SK-N-SH (cell line): Measurements from ENCODE around the gene MALT1. TPM values are rescaled to one million over a fixed set of nuclear protein-coding genes. Genes with fewer than 3 reads are reported as not detected.

Experiments used
- CTCF ChIA-PET: fragments of 300-600, 350-600 bp; formaldehyde crosslinking; extraction: SDS; loops from one replicate; lab custom pipeline; 2021; lab: Yijun Ruan, JAX
- POLR2A ChIA-PET: fragments of 350-600 bp; sonication (Branson Sonifier 250); formaldehyde crosslinking; extraction: SDS; loops from one replicate; lab custom pipeline; 2020; ENCODE audit warnings: antibody characterized with exemption, inconsistent platforms; lab: Yijun Ruan, JAX
- DNase-seq: peaks from one replicate; pipeline ENCODE4 v3.0.0; 2012
- H2AFZ ChIP-seq: fragments of 200-600 bp; sonication (generic); 2 replicates; pipeline ENCODE4 v1.8.1; 2016; ENCODE audit warnings: antibody characterized with exemption, mild to moderate bottlenecking, low read depth
- H3F3A ChIP-seq: fragments of 200-600 bp; sonication (generic); replicated peaks from 2 replicates; pipeline ENCODE3; 2016; ENCODE audit warnings: antibody characterized with exemption, mild to moderate bottlenecking; ENCODE audit not compliant: insufficient read depth
- H3K27ac ChIP-seq, 2 experiments: fragments of 200-500 bp in 1 of 2; fragments of 200-600 bp in 1 of 2; sonication (Bioruptor generic) in 1 of 2; sonication (generic), shearing (Covaris generic) in 1 of 2; 2 replicates each; pipeline versions ENCODE4 v1.5.1 to v1.6.1; 2014 to 2016; ENCODE audit warnings: low read depth in 2 of 2, inconsistent platforms in 1 of 2, low read length in 1 of 2, mild to moderate bottlenecking in 1 of 2, mixed read lengths in 1 of 2
- H3K27me3 ChIP-seq: fragments of 200-600 bp; sonication (generic), shearing (Covaris generic); 2 replicates; pipeline ENCODE4 v1.6.1; 2016; ENCODE audit warnings: mixed run types; ENCODE audit not compliant: insufficient read depth
- H3K36me3 ChIP-seq, 2 experiments: fragments of 200-500 bp in 1 of 2; fragments of 200-600 bp in 1 of 2; sonication (Bioruptor generic) in 1 of 2; sonication (generic) in 1 of 2; replicated peaks in 1 of 2; 2 replicates each; pipeline versions ENCODE3 to v1.5.1; 2014 to 2016; ENCODE audit warnings: low read length in 1 of 2, mild to moderate bottlenecking in 1 of 2; ENCODE audit not compliant: insufficient read depth in 2 of 2, control insufficient read depth in 1 of 2
- H3K4me1 ChIP-seq, 2 experiments: fragments of 200-500 bp in 1 of 2; fragments of 200-600 bp in 1 of 2; sonication (Bioruptor generic) in 1 of 2; sonication (generic), shearing (Covaris generic) in 1 of 2; 2 replicates each; pipeline versions ENCODE4 v1.5.1 to v1.6.1; 2014 to 2016; ENCODE audit warnings: low read depth in 1 of 2, low read length in 1 of 2, mixed run types in 1 of 2; ENCODE audit not compliant: insufficient read depth in 2 of 2, control insufficient read depth in 1 of 2
- H3K4me2 ChIP-seq: fragments of 200-600 bp; sonication (generic), shearing (Covaris generic); 2 replicates; pipeline ENCODE4 v1.6.1; 2017; ENCODE audit warnings: mixed run types
- H3K4me3 ChIP-seq, 2 experiments: fragments of 200-500 bp in 1 of 2; fragments of 200-600 bp in 1 of 2; sonication (Bioruptor generic) in 1 of 2; sonication (generic), shearing (Covaris generic) in 1 of 2; 2 replicates each; pipeline versions ENCODE4 v1.5.1 to v1.8.1; 2014 to 2016; ENCODE audit warnings: low read depth in 2 of 2, inconsistent platforms in 1 of 2, low read length in 1 of 2, mild to moderate bottlenecking in 1 of 2, mixed read lengths in 1 of 2, moderate library complexity in 1 of 2
- H3K79me2 ChIP-seq: fragments of 200-600 bp; sonication (generic); 2 replicates; pipeline ENCODE4 v1.8.1; 2017; ENCODE audit warnings: mild to moderate bottlenecking; ENCODE audit not compliant: insufficient read depth
- H3K9ac ChIP-seq: fragments of 200-600 bp; sonication (generic); 2 replicates; pipeline ENCODE4 v1.6.1; 2017; ENCODE audit warnings: mixed run types
- H3K9me2 ChIP-seq: fragments of 200-600 bp; sonication (generic); 2 replicates; pipeline ENCODE4 v1.6.1; 2017; ENCODE audit warnings: mixed run types
- H3K9me3 ChIP-seq: fragments of 200-600 bp; sonication (generic); 2 replicates; pipeline ENCODE4 v1.6.1; 2017; ENCODE audit warnings: mixed run types, mild to moderate bottlenecking, moderate library complexity
- H4K20me1 ChIP-seq: fragments of 200-600 bp; sonication (generic); 2 replicates; pipeline ENCODE4 v1.6.1; 2017; ENCODE audit warnings: mild to moderate bottlenecking, mixed run types; ENCODE audit not compliant: insufficient read depth
- FOSL2 ChIP-seq: IDR thresholded peaks from 2 replicates; pipeline ENCODE4 v1.4.0; 2012; ENCODE audit warnings: low read depth, mild to moderate bottlenecking, moderate library complexity, borderline replicate concordance
- FOXJ3 ChIP-seq: sonication (generic); formaldehyde crosslinking; IDR thresholded peaks from 2 replicates; pipeline ENCODE4 v1.5.1; 2020; ENCODE audit warnings: mild to moderate bottlenecking, missing genetic modification reagents
- MEF2A ChIP-seq: IDR thresholded peaks from 2 replicates; pipeline ENCODE4 v1.4.0; 2012; ENCODE audit warnings: low read depth, borderline replicate concordance
- NFIC ChIP-seq: IDR thresholded peaks from 2 replicates; pipeline ENCODE4 v1.4.0; 2012; ENCODE audit warnings: borderline replicate concordance
- NRF1 ChIP-seq: IDR thresholded peaks from 2 replicates; pipeline ENCODE4 v1.6.1; 2012; ENCODE audit warnings: low read depth, mild to moderate bottlenecking, low read length
- RXRA ChIP-seq: IDR thresholded peaks from 2 replicates; pipeline ENCODE4 v1.4.0; 2012; ENCODE audit warnings: low read depth, mild to moderate bottlenecking, borderline replicate concordance
- TCF12 ChIP-seq: IDR thresholded peaks from 2 replicates; pipeline ENCODE4 v1.4.0; 2012
- ZBTB33 ChIP-seq: IDR thresholded peaks from 2 replicates; pipeline ENCODE4 v1.4.0; 2012; ENCODE audit warnings: low read depth, borderline replicate concordance
- WGBS: methylation state at CpG from one replicate; pipeline ENCODE4 v1.1.6; 2017; ENCODE audit warnings: low lambda C conversion rate; 5-methylcytosine and 5-hydroxymethylcytosine counted together
- polyA plus RNA-seq, 3 experiments: library from polyadenylated mRNA; depleted of rRNA; stranded (reverse); fragments of >200 nt; gene quantifications; 2 replicates each; pipeline ENCODE4 v1.2.3, GENCODE V29; 2012
- TF ChIP-seq, protein P1 (sequence below): fragments of 150-350 bp; IDR thresholded peaks from 2 replicates; pipeline ENCODE4 v1.6.1; 2016; ENCODE audit warnings: mild to moderate bottlenecking, low read depth, low read length

Gene MALT1
- polyA plus RNA-seq, 1 of the 3 experiments (the other 2 are of a cell fraction): 6.6 TPM

DNA sequence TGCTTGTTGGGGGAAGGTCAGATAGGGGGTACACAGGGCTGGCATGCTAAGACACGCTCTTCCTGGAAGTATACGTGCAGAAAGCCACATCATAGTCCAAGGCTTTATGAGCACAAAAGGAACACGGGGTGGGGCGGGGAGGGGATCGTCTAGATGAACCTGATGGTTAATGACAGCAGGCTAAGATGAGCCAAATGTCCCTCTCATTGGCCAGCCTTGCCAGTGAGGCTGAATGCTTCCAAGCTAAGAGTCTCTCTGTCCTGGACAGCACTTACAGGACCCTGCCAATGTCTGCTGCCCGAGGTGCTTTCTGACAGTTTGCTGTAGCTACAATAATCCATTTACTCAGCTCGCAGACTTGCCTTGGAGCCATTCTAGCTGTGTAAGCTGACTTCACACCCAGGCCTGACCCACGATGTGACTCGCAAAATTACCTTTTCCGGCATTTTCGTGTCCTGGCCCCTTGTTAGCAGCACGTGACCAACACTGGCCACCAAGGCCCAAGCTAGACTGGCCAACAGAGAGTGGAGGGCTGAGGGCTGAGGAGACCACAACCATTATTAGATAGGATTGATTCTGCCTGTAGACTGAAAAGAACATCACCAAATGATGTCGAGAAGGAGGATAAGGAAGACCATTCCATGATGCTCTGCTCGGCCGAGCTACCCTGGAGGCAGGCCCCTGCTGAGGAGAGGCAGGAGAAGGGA lies 84.2 kb downstream of the MALT1 start:
- Histone ChIP-seq H3K9me3 (no peaks in the 10 kb centered on the region), H3K9me2 (no peaks in the 10 kb centered on the region), H3F3A (no peaks in the 10 kb centered on the region), H2AFZ (no peak overlapping the region), H3K9ac (no peak overlapping the region), H3K79me2 (no peaks in the 10 kb centered on the region), H3K27me3 (no peaks in the 10 kb centered on the region), H3K4me1 (no peaks in the 10 kb centered on the region; a peak in 1 of 4 replicates), H3K36me3 (peaks cover under 1 to 3% of the 10 kb centered on the region in 2 experiments), H3K4me3 (no peak overlapping the region), H3K4me2 (no peak overlapping the region), H3K27ac (no peak overlapping the region), H4K20me1 (no peaks in the 10 kb centered on the region)
- no peak for DNase-seq
- TF ChIP-seq TCF12 (no peak), ZBTB33 (no peak)
- ChIA-PET CTCF (interaction anchor here (1.8 to 6.6 kb wide), 4 partner anchors 9 to 315 kb away, joined by 6 to 59 read pairs (median 17); no protein-coding TSS in a partner anchor), POLR2A (no interaction called here)
- WGBS: 89% methylated on average over 12 of the region's 15 CpGs

DNA sequence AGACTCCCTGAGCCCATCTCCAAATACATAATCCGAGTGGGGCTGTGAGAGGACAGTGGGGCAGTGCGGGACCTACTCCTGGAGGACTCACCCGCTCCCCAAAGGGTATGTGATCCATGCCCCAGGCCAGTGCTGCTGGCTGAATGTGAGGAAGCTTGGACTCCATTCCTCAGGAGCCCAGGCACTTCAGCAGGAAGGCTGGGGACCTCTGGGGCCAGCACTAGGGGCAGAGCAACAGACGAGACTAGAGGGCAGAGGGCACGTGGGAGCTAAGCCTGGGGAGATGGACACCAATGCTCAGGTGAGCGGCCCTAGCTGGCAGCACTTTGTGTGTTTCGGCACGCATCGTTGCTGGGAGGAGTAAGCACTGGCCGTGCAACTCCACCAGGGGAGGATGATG lies 84.9 kb downstream of the MALT1 start:
- Histone ChIP-seq H3K4me3 (no peak overlapping the region), H3K4me1 (no peaks in the 10 kb centered on the region; a peak in 1 of 4 replicates), H3K27me3 (no peaks in the 10 kb centered on the region), H3K9ac (no peak overlapping the region), H3K9me2 (no peaks in the 10 kb centered on the region), H3K9me3 (no peaks in the 10 kb centered on the region), H3K4me2 (no peak overlapping the region), H3K79me2 (no peaks in the 10 kb centered on the region), H3K36me3 (no peaks in the 10 kb centered on the region), H3F3A (no peaks in the 10 kb centered on the region), H4K20me1 (no peaks in the 10 kb centered on the region), H3K27ac (no peak overlapping the region), H2AFZ (no peak overlapping the region)
- WGBS: 100% methylated on average over 8 of the region's 10 CpGs
- no peak for DNase-seq
- POLR2A ChIA-PET: no interaction called here
- TF ChIP-seq TCF12: no peak
- CTCF ChIA-PET: interaction anchor here (3.2 to 6.6 kb wide), 3 partner anchors 8 to 226 kb away, joined by 14 to 59 read pairs (median 20); no protein-coding TSS in a partner anchor

GRCh38 chr18:58756596-58757240 lies 85.5 kb downstream of the MALT1 start:
- Histone ChIP-seq H4K20me1 (no peaks in the 10 kb centered on the region), H3K9me2 (no peaks in the 10 kb centered on the region), H3K79me2 (no peaks in the 10 kb centered on the region), H3K36me3 (no peaks in the 10 kb centered on the region), H2AFZ (no peak overlapping the region), H3K4me1 (no peaks in the 10 kb centered on the region; a peak in 1 of 4 replicates), H3K4me3 (no peak overlapping the region), H3K4me2 (no peak overlapping the region), H3F3A (no peaks in the 10 kb centered on the region), H3K9me3 (no peaks in the 10 kb centered on the region), H3K27me3 (no peaks in the 10 kb centered on the region), H3K27ac (no peak overlapping the region), H3K9ac (no peak overlapping the region)
- WGBS: 92% methylated on average over 8 of the region's 8 CpGs
- ChIA-PET CTCF (interaction anchor here (3.2 to 6.6 kb wide), 3 partner anchors 7 to 227 kb away, joined by 14 to 59 read pairs (median 20); no protein-coding TSS in a partner anchor), POLR2A (no interaction called here)
- DNase-seq: no peak
- TF ChIP-seq RXRA: no peak
- TF ChIP-seq FOSL2: no peak
- no peak for TF ChIP-seq FOXJ3 (CRISPR knock-in tag)
- TF ChIP-seq, protein P1, sequence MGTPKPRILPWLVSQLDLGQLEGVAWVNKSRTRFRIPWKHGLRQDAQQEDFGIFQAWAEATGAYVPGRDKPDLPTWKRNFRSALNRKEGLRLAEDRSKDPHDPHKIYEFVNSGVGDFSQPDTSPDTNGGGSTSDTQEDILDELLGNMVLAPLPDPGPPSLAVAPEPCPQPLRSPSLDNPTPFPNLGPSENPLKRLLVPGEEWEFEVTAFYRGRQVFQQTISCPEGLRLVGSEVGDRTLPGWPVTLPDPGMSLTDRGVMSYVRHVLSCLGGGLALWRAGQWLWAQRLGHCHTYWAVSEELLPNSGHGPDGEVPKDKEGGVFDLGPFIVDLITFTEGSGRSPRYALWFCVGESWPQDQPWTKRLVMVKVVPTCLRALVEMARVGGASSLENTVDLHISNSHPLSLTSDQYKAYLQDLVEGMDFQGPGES: no peak
- no peak for TF ChIP-seq NFIC
- no peak for TF ChIP-seq TCF12
- no peak for TF ChIP-seq MEF2A
- TF ChIP-seq NRF1: no peak
- TF ChIP-seq ZBTB33: no peak
